ENCODE results near the gene CHD8. TPM values are rescaled to one million over a fixed set of nuclear protein-coding genes. Genes with fewer than 3 reads are reported as not detected.

The CHD8 gene
- total and polyA plus RNA-seq, 2 of the 13 experiments (the other 11 are each of a cell fraction or from before 2014, with no cell fraction given), result 35.1 to 79.6 TPM

- TF ChIP-seq ZNF740 (CRISPR knock-in tag; IDR thresholded peaks at IDR 0.05) (0 out of 2 replicates have a peak, but pooled peaks have one; percentile 16), HNRNPL (IDR thresholded peaks at IDR 0.05; ENCODE audit: low read depth, low read length) (no peak), HNF1A (IDR thresholded peaks at IDR 0.05; ENCODE audit: low read depth) (peak; percentile 63; the same call in 1 of the 2 replicates), HNF1A (CRISPR knock-in tag; IDR thresholded peaks at IDR 0.05; ENCODE audit: borderline replicate concordance) (peak; percentile 77; the same call in 1 of the 2 replicates), ZNF709 (CRISPR knock-in tag; IDR thresholded peaks at IDR 0.05) (peak; percentile 55; the same call in 1 of the 2 replicates), ZBTB7B (CRISPR knock-in tag; IDR thresholded peaks at IDR 0.05) (peak; percentile 76; the same call in 1 of the 2 replicates), ZNF577 (CRISPR knock-in tag; IDR thresholded peaks at IDR 0.05; ENCODE audit: borderline replicate concordance, low read depth) (no peak; the same call in 1 of the 2 replicates), ZNF10 (CRISPR knock-in tag; IDR thresholded peaks at IDR 0.05; ENCODE audit: borderline replicate concordance, low read depth) (no peak), ZNF335 (CRISPR knock-in tag; IDR thresholded peaks at IDR 0.05) (peak; percentile 98), ZNF816 (CRISPR knock-in tag; IDR thresholded peaks at IDR 0.05; ENCODE audit: borderline replicate concordance) (no peak), ZNF275 (CRISPR knock-in tag; IDR thresholded peaks at IDR 0.05; ENCODE audit: borderline replicate concordance) (peak; percentile 92), ZMYM4 (CRISPR knock-in tag; IDR thresholded peaks at IDR 0.05) (peak; percentile 99), NFKBIZ (CRISPR knock-in tag; IDR thresholded peaks at IDR 0.05) (peak; percentile 79; the same call in 1 of the 2 replicates), ZNF598 (CRISPR knock-in tag; IDR thresholded peaks at IDR 0.05; ENCODE audit: borderline replicate concordance) (peak; percentile 91; the same call in 1 of the 2 replicates), HNRNPLL (IDR thresholded peaks at IDR 0.05; ENCODE audit: low read depth, low read length, poor library complexity, severe bottlenecking) (peak; percentile 84), MIER2 (CRISPR knock-in tag; IDR thresholded peaks at IDR 0.05) (peak; percentile 74), POGK (CRISPR knock-in tag; conservative IDR thresholded peaks at IDR 0.05) (peak; percentile 66), ZNF570 (CRISPR knock-in tag; IDR thresholded peaks at IDR 0.05; ENCODE audit: borderline replicate concordance) (no peak), NFIB (CRISPR knock-in tag; IDR thresholded peaks at IDR 0.05; ENCODE audit: borderline replicate concordance) (no peak), HDAC6 (IDR thresholded peaks at IDR 0.05; ENCODE audit: low read depth, low read length) (no peak), ZFP36L1 (CRISPR knock-in tag; IDR thresholded peaks at IDR 0.05) (no peak), KAT2B (IDR thresholded peaks at IDR 0.05; ENCODE audit: borderline replicate concordance, low read depth, low read length) (no peak)
These were observed 21.2 kb upstream of the CHD8 start, which contains the start of the genes RAB2B and TOX4 (continued) for GRCh38 chr14:21476925-21477681.
